Activated naive CD8-positive, alpha-beta T cell treated with anti-CD3 and anti-CD28 coated beads, Interleukin-2, amount 50 U/mL, for 16 hours (primary cell): Measurements from ENCODE around the gene BRD1.
"Not testable (repeated sequence)": the region's sequence is repeated elsewhere in the genome, so short reads cannot be mapped to it uniquely, and the experiment has no call there.

Experiments
- DNase-seq: peaks from one replicate; pipeline ENCODE4 v3.0.0-alpha.2; 2020; ENCODE audit warnings: low read depth, low spot score

Gene BRD1

DNA sequence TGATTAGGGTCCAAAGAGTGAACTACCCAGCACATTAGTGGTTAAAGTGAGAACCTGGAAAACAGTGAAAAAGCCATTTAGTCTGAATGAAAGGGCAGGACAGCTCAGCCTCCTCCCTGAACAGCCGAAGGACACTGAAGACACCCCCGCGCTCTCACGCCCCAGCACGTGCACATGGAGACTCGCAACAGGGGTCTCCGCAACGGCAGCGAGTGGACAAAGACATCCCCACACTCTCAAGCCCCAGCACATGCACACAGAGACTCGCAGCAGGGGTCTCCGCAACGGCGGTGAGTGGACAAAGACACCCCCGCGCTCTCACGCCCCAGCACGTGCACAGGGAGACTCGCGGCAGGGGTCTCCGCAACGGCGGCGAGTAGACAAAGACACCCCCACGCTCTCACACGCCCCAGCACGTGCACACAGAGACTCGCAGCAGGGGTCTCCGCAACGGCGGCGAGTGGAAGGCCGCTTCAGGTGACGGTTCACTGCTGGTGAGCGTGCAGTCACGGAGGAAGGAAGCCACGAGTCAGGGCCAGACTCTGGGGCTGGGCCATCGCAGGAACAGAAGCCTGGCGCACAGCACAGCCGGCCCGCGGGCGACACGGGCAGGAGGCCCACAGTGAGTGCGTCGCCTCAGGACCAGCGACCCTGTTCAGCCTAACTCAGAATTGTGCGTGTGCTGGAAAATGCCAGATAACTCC is 43.6 kb downstream of the BRD1 start:
- DNase-seq, result no peak

GRCh38 chr22:49783036-49783746 is 44.5 kb downstream of the BRD1 start:
- no peak for DNase-seq

GRCh38 chr22:49781886-49782285 is 45.8 kb downstream of the BRD1 start:
- not testable (repeated sequence) for DNase-seq

- DNase-seq, result no peak
Measured at GRCh38 chr22:49781289-49781782, 46.3 kb downstream of the BRD1 start.

DNA sequence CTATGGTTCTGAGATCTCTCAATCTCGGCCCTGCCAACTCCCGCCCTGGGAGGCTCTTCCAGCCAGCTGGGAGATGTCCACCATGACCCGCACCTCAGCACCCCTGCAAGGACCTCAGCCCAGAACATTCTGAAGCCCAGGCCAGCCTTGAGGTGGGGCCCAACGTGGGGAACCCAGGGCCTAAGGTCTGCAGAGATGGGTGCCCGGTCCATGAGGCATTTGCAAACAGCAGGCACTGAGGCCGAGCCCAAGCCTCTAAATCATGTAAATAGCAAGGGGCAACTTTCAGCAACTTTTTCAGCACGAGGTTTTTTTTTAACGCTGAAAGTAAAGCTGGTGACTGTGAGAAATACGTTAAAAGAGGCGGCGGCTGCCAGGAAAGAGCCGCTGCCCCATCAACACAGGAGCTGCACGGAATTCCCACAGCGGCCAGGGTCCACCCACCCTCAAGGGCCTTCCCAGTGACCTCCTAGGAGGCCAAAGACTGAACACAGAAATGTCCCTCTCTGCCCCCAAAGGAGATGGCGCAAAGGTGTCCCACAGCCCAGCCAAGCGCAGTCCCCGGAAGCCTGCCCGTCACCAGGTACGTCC is 46.9 kb downstream of the BRD1 start:
- no peak for DNase-seq

DNA sequence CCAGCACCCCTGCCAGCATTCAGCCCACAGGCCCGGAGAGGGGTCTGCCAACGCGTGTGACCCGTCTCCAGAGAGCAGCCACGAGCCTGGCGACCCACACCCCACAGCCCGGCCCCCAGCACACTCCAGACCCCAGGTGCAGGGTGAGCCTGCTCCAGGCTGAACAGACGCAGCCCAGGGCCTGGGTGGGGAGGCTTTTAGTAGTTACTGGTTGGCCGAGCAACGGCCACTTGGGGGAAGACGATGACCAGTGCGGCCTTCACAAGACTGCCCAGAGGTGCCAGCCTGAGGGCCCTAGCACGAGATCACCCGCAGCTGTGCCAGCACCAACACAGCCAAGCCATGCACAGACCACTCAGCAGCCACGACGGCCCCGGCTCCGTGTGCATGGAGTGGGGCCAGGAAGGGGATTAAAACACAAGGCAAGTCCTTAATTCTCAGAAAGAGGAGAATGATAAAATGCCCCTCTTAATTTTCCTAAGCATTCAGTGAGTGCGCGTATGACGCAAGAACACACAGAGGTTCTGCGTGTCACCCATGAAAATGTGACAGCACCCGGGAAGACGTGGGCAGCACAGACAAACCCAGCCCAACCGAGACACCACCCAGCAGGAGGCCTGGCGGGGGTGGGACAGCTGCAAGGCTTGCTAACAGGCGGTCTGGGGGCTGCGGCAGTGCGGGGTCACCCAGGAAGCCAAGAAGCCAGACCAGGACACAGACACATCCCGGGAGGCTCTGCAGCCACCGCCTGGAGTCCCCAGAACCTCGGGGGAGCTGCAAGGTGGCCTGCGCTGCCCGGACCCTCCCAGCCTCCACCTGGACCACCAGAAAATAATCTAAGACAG is 47.6 kb downstream of the BRD1 start:
- no peak for DNase-seq

DNA sequence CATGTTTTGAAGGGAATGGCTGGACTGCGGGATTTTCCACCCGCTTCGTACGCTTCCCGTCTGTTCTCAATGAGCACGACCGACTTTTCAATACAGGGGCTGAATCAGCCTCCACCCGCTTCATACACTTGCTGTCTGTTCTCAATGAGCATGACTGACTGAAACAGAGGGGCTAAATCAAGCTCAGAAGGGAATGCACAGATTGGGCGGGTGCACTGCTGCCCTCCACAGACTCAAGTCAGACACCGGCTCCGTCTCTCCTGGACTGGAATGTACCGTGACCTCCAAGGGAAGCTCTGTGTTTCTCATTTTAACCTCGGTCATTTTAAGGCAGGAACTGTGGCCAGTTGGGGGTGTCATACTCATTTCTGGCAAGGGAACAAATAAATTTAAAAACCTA is 48.5 kb downstream of the BRD1 start:
- DNase-seq, result no peak

DNA sequence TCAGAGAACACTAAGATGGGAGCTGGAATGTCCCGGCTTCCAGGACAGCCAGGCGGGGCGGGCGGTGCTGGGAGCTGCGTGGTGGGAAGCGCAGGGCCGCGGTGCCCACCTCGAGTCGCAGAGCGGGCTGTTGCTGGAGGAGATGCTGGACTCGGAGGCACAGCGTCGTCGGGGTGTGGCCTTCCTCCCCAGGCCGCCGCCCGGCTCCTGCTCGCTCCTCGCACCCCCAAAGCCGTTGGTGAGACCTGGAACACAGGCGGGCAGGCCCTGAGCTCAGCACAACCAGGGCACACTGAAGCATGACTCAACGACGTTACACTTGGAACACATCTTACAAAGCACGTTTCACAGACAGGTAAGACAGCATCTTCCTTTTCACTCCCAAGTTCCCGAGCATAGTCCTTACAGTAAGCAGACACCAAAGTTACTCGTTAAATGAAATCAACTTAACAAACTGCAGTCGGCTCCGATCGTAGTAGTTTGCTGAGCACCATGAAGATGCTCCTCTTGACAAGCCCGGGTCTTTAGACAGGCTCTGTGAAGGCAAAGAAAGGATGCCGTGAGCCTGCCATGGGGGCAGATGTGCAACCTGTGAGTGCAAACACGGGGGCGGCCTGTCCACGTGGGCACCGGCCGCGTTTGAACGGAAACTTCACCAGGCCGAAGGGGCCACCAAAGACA is 50.0 kb downstream of the BRD1 start:
- DNase-seq, result no peak

GRCh38 chr22:49776891-49777290 is 50.8 kb downstream of the BRD1 start:
- DNase-seq, result no peak

DNA sequence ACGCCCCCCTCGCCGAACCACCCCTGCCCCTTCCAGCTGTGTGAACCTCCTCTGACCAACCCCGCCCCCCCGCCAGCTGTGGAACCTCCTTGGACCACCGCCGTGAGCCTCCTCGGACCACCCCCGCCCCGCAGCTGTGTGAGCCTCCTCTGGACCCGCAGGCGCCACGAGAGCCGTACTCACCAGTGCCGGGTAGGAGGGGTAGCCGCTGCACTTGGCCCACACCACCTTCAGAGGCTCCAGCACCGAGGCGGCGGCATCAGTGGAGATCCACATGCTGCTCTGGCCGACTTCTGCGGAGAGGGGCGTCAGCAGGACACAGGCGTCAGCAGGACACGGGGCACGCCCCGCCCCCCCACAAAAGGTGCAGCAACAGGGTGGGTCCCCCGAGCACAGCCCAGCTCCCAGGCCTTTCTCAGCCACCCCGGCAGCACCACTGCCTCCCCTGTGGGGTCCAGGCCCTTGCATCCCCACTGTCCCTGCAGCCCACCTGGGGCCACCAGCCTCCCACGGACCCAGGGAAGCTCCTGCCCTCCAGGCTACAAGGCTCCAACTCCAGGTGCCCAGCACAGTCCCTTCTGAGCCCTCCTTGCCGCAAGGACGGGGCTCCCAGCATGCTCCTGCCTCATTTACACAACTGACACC is 51.7 kb downstream of the BRD1 start:
- DNase-seq, result no peak

GRCh38 chr22:49775191-49775866 is 52.3 kb downstream of the BRD1 start:
- no peak for DNase-seq

GRCh38 chr22:49774499-49775151 is 53.0 kb downstream of the BRD1 start:
- no peak for DNase-seq

- DNase-seq, result no peak
Measured at GRCh38 chr22:49774046-49774445, 53.6 kb downstream of the BRD1 start.

GRCh38 chr22:49773531-49773930 is 54.1 kb downstream of the BRD1 start:
- DNase-seq, result no peak

- DNase-seq, result no peak
Measured at GRCh38 chr22:49772692-49773091, 55.0 kb downstream of the BRD1 start.

- DNase-seq, result no peak
Measured at GRCh38 chr22:49771266-49772065, 56.2 kb downstream of the BRD1 start.

DNA sequence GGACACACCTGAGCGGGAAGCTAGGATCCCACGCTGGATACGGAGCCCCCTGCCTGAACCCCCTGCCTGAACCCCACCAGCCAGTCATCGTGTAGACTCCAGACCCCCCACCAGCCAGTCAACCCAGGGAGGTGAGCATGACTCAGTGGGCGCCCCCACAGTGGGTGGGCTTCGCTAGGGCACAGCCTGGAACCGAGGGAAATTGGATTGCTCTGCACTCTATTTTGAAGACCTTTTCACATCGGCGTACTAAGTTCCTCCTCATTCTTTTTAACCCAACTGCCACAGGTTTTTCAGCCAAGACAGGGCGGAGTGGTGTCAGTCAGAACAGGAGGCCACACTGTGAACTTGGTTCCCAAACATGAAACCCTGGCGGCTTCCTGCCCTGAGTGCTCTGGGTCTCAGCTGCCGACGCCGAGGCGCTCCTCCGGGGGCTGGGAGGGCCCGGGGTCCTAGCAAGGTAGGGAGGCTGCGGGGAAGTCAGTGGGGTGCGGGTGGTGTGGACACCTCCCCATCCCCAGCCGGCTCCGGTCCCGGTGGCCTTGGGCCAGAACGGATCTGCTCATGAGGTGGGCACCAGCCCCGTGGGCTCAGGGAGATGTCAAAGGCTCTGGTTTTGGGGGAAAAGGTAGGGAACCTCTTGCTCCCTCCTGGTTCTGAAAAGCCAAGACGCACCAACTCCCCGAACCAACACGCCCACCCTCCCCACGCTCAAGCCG is 57.0 kb downstream of the BRD1 start:
- DNase-seq, result no peak
